ENCODE results near the gene DLG5. TPM values are rescaled to one million over a fixed set of nuclear protein-coding genes. Genes with fewer than 3 reads are reported as not detected.
A peak's percentile ranks its signal among the peaks of the same experiment; 100 is the strongest.

Gene DLG5
- total RNA-seq, 2 donors from 2014 or later, result 26.1 to 47.5 TPM

- no peak overlapping the region for H3K27ac ChIP-seq
- no peak overlapping the region for H3K9ac ChIP-seq (ENCODE audit: low read depth in 2 of 2, low read length in 2 of 2)
- H3K36me3 ChIP-seq, result no peaks in the 10 kb centered on the region
- intact Hi-C loops (cut with DNase I), result loop anchor here (10.0 kb wide), 1 partner anchor 143 kb away; no protein-coding TSS in a partner anchor
- TF ChIP-seq CTCF (IDR thresholded peaks at IDR 0.05), result no peak
- H3K27me3 ChIP-seq, result no peaks in the 10 kb centered on the region
- DNase-seq, result no peak
- no peak overlapping the region for H3K4me3 ChIP-seq
- no peaks in the 10 kb centered on the region for H3K9me3 ChIP-seq
- H3K4me1 ChIP-seq, result peaks cover 18% of the 10 kb centered on the region
These were observed 84.7 kb downstream of the DLG5 start for GRCh38 chr10:77841711-77842375.

DNA sequence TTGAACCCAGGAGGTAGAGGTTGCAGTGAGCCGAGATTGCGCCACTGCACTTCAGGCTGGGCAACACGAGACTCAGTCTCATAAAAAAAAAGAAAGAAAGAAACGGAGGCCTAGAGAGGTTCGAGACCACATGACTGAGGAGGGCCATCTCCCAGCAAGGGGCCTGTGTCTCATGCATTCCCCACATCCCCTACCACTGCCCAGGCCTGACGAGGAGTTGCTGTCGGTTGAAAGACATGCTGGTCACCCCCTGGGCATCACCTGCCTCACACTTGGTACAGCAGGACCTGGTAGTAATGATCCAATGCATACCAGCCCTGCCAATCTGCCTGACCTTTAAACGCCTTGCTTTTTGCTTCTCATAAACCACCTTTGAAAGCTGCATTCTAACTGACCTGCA lies 85.9 kb downstream of the DLG5 start:
- Histone ChIP-seq H3K4me3 (no peak overlapping the region), H3K9ac (ENCODE audit: low read depth in 2 of 2, low read length in 2 of 2) (no peak overlapping the region), H3K36me3 (peaks cover 1% of the 10 kb centered on the region), H3K9me3 (no peaks in the 10 kb centered on the region), H3K27me3 (no peaks in the 10 kb centered on the region), H3K4me1 (peaks cover 10% of the 10 kb centered on the region), H3K27ac (no peak overlapping the region)
- no peak for DNase-seq
- TF ChIP-seq CTCF (IDR thresholded peaks at IDR 0.05), result no peak
- intact Hi-C loops (cut with DNase I), result loop anchor here (10.0 kb wide), 1 partner anchor 144 kb away; no protein-coding TSS in a partner anchor

- no peaks in the 10 kb centered on the region for H3K9me3 ChIP-seq
- peak overlapping the region in 1 of 2 donors; percentile 12 for H3K9ac ChIP-seq (ENCODE audit: low read depth in 2 of 2, low read length in 2 of 2)
- no peak overlapping the region for H3K27ac ChIP-seq
- intact Hi-C loops (cut with DNase I), result no loop called here
- H3K4me3 ChIP-seq, result no peak overlapping the region
- DNase-seq, result no peak
- no peak for TF ChIP-seq CTCF (IDR thresholded peaks at IDR 0.05)
- no peaks in the 10 kb centered on the region for H3K4me1 ChIP-seq
- H3K27me3 ChIP-seq, result no peaks in the 10 kb centered on the region
- H3K36me3 ChIP-seq, result peaks cover 3% of the 10 kb centered on the region
These were observed 88.5 kb downstream of the DLG5 start for GRCh38 chr10:77837925-77838595.

DNA sequence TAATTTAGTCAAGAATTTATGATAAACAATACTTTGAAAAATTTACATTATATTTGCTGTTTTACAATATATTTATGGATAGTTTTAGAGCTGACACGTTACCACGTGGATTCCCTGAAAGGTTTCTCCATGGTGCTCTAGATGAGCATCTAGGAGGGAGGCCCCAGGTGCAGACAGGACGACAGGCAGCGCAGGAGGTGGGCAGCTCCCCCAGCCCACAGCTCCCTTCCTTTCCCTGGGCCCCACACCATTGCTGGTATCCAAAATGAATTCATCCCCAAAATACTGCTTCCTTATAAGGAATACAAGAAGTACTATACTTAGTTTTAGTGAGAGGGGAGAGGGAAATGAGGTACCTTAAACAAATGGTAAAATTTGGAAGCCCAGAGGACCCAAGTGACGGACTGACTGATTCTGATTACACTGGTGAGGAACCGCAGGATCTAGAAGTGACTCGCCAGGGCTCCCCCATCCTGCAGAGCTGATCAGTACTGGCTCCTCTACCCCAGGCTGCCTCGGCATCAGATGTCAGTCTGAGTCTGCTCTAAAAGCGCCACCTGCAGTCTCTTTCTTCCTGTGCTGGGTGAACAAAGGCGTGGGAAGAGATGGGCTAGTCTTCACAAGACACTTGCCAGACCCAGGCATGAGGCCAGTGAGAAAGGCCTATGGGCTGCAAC lies 89.2 kb downstream of the DLG5 start:
- intact Hi-C loops (cut with DNase I), result no loop called here
- DNase-seq, result no peak
- Histone ChIP-seq H3K27me3 (no peaks in the 10 kb centered on the region), H3K4me1 (no peaks in the 10 kb centered on the region), H3K9ac (ENCODE audit: low read depth in 2 of 2, low read length in 2 of 2) (peak overlapping the region in 1 of 2 donors; percentile 12), H3K36me3 (peaks cover 3% of the 10 kb centered on the region), H3K27ac (no peak overlapping the region), H3K4me3 (no peak overlapping the region), H3K9me3 (no peaks in the 10 kb centered on the region)
- TF ChIP-seq CTCF (IDR thresholded peaks at IDR 0.05), result no peak

- TF ChIP-seq CTCF (IDR thresholded peaks at IDR 0.05), result no peak
- Histone ChIP-seq H3K4me1 (no peaks in the 10 kb centered on the region), H3K4me3 (no peak overlapping the region), H3K9me3 (no peaks in the 10 kb centered on the region), H3K27ac (no peak overlapping the region), H3K9ac (ENCODE audit: low read depth in 2 of 2, low read length in 2 of 2) (peak overlapping the region in 1 of 2 donors; percentile 12), H3K27me3 (no peaks in the 10 kb centered on the region), H3K36me3 (peaks cover 3% of the 10 kb centered on the region)
- intact Hi-C loops (cut with DNase I), result no loop called here
- DNase-seq, result peak; percentile 47
These were observed 90.2 kb downstream of the DLG5 start for GRCh38 chr10:77836299-77836820.
